ENCODE measurements around the gene UCN2. TPM values are rescaled to one million over a fixed set of nuclear protein-coding genes. Genes with fewer than 3 reads are reported as not detected.

Gene UCN2
- total RNA-seq, 4 donors from 2014 or later = 1.5 TPM; not detected in 3

DNA sequence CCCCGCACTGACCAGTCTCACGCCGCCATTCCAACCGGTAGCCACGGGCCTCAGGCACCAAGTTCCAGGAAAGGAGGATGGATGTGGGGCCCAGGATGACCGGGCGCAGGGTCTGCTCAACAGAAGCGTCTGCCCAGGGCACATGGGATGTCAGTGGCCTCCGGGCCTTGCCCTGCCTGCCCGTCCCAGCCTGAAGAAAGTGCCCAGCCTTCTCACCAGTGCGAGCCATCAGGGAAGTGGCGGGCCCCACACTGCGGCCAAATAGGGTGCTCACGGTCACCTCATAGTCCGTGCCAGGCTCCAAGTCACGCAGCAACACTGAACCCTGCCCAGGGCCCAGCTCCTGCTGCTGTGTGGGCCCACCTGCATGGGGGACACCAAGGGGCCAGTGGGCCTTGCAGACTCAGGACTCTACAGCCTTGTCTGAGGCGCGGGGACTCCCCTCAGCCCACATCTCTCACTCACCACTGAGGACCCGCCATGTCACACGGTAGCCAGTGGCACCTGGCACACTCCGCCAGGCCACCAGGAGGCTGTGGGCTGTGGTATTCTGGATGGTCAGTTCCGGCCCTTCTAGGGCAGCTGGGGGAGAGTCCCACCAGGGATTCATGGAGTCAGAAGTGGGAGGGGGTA, 28.4 kb upstream of the UCN2 start:
- no peak for TF ChIP-seq EP300 (IDR thresholded peaks at IDR 0.05)
- TF ChIP-seq, protein P1, sequence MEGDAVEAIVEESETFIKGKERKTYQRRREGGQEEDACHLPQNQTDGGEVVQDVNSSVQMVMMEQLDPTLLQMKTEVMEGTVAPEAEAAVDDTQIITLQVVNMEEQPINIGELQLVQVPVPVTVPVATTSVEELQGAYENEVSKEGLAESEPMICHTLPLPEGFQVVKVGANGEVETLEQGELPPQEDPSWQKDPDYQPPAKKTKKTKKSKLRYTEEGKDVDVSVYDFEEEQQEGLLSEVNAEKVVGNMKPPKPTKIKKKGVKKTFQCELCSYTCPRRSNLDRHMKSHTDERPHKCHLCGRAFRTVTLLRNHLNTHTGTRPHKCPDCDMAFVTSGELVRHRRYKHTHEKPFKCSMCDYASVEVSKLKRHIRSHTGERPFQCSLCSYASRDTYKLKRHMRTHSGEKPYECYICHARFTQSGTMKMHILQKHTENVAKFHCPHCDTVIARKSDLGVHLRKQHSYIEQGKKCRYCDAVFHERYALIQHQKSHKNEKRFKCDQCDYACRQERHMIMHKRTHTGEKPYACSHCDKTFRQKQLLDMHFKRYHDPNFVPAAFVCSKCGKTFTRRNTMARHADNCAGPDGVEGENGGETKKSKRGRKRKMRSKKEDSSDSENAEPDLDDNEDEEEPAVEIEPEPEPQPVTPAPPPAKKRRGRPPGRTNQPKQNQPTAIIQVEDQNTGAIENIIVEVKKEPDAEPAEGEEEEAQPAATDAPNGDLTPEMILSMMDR (IDR thresholded peaks at IDR 0.05) = no peak
- no peak for TF ChIP-seq POLR2A (IDR thresholded peaks at IDR 0.05)
- 89 to 92% methylated on average over 18 to 20 of the region's 22 CpGs for WGBS, 2 donors
- H3K27ac ChIP-seq = no peak overlapping the region
- peaks cover 0 to 20% (median 11%) of the 10 kb centered on the region in 4 donors for H3K4me1 ChIP-seq
- peaks cover 0 to 13% of the 10 kb centered on the region in 2 donors for H3K27me3 ChIP-seq
- DNase-seq (ENCODE audit: low spot score in 2 of 2) = no peak
- H3K9me3 ChIP-seq = no peaks in the 10 kb centered on the region
- H3K36me3 ChIP-seq = peaks cover 0 to 16% (median 0%) of the 10 kb centered on the region in 3 donors
- H3K4me3 ChIP-seq = no peak overlapping the region

DNA sequence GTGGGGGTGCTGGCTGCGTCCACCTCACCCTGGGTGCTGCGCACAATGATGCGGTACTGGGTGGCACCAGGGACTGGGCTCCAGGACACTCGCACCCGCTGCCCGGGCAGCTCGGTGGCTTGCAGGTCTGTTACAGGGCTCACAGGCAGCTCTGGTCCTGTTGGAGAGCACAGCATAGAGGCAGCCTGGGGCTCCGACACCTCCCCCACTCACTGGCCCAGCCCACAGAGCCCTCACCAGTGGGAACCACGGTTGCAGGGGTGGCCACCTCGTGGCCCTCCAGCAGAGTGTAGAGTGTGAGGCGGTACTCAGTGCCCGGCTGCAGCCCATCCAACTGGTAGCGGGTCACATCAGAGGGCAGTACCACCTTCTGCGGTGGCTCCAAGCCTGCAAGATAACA, 27.9 kb upstream of the UCN2 start:
- no peaks in the 10 kb centered on the region for H3K9me3 ChIP-seq
- 96 to 100% methylated on average over 1 to 11 of the region's 14 CpGs for WGBS, 2 donors
- peaks cover 0 to 20% (median 11%) of the 10 kb centered on the region in 4 donors for H3K4me1 ChIP-seq
- H3K36me3 ChIP-seq = peaks cover 0 to 22% (median 0%) of the 10 kb centered on the region in 3 donors
- no peak for DNase-seq (ENCODE audit: low spot score in 2 of 2)
- peaks cover 0 to 13% of the 10 kb centered on the region in 2 donors for H3K27me3 ChIP-seq
- no peak overlapping the region for H3K4me3 ChIP-seq
- no peak for TF ChIP-seq EP300 (IDR thresholded peaks at IDR 0.05)
- no peak for TF ChIP-seq POLR2A (IDR thresholded peaks at IDR 0.05)
- TF ChIP-seq, protein P1 (IDR thresholded peaks at IDR 0.05) = no peak
- no peak overlapping the region for H3K27ac ChIP-seq

DNA sequence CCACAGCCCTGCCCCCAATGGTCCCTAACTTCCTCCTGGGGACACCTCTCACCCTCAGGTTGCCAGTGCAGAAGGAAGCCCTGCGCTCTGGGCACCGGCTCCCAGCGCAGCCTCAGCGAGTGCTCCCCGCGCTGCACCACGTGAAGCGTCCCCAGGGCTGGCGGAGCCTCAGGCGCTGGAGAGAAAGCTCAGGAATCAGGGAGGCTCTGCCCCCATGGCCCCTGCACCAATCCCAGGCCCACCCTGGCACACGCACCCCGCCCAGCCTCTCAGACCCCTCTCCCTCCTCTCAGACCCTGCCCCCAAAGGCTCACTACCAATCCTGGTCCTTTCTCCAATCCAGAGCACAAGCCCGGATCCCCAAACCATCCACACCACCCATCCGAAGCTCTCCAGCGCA, 24.6 kb upstream of the UCN2 start:
- Histone ChIP-seq H3K4me3 (no peak overlapping the region), H3K27me3 (peaks cover 0 to under 1% of the 10 kb centered on the region in 2 donors), H3K27ac (no peak overlapping the region), H3K9me3 (no peaks in the 10 kb centered on the region), H3K36me3 (peaks cover 0 to 27% (median 0%) of the 10 kb centered on the region in 3 donors), H3K4me1 (no peaks in the 10 kb centered on the region)
- no peak for TF ChIP-seq EP300 (IDR thresholded peaks at IDR 0.05)
- TF ChIP-seq, protein P1 (IDR thresholded peaks at IDR 0.05) = no peak
- TF ChIP-seq POLR2A (IDR thresholded peaks at IDR 0.05) = no peak
- 63 to 66% methylated on average over 12 to 15 of the region's 15 CpGs for WGBS, 2 donors
- no peak for DNase-seq (ENCODE audit: low spot score in 2 of 2)

DNA sequence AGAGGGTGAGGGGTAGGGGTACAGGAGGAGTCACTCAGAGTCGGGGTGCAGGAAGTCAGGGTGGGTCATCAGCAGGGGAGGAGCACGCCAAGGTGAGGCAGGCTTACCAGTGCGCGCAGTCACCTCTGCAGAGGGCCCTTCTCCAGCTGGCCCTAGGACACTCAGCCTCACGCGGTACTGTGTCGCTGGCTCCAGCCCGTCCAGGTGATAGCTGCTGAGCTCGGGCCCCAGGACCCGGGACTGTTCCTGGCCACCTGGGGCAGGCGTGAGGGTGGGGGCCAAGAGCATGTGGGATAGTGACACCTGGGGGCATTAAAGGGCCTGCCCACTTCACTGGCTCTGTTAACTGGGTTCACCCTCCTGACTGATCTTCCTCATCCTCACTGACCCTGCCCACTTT, 24.1 kb upstream of the UCN2 start:
- no peaks in the 10 kb centered on the region for H3K4me1 ChIP-seq
- H3K9me3 ChIP-seq = no peaks in the 10 kb centered on the region
- WGBS, 2 donors = 77 to 80% methylated on average over 9 to 11 of the region's 11 CpGs
- DNase-seq (ENCODE audit: low spot score in 2 of 2) = no peak
- H3K27me3 ChIP-seq = no peaks in the 10 kb centered on the region
- peaks cover 0 to 27% (median 0%) of the 10 kb centered on the region in 3 donors for H3K36me3 ChIP-seq
- TF ChIP-seq POLR2A (IDR thresholded peaks at IDR 0.05) = no peak
- TF ChIP-seq, protein P1 (IDR thresholded peaks at IDR 0.05) = no peak
- no peak for TF ChIP-seq EP300 (IDR thresholded peaks at IDR 0.05)
- no peak overlapping the region for H3K4me3 ChIP-seq
- no peak overlapping the region for H3K27ac ChIP-seq

DNA sequence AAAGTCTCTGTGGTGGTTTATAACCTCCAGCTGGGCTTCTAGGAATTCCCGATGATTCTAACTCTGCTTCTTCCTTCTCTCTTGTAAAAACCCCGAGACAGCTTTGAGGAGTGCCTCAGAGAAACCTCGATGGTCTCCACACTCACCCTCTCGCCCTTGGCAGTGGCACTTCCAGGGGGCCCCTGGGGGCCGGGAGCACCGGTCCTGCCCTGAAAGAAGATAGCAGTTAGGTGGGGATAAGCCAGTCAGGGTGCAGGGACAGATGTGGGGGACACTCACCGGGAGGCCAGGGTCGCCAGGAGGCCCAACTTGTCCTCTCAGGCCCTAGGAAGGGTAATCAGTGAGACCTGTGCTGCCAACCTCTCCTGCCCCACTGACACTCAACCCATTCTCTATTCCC, 21.8 kb upstream of the UCN2 start:
- no peak for DNase-seq (ENCODE audit: low spot score in 2 of 2)
- H3K27me3 ChIP-seq = no peaks in the 10 kb centered on the region
- H3K9me3 ChIP-seq = no peaks in the 10 kb centered on the region
- H3K36me3 ChIP-seq = peaks cover 0 to 34% (median 0%) of the 10 kb centered on the region in 3 donors
- H3K4me3 ChIP-seq = no peak overlapping the region
- H3K4me1 ChIP-seq = no peaks in the 10 kb centered on the region
- TF ChIP-seq EP300 (IDR thresholded peaks at IDR 0.05) (no peak), POLR2A (IDR thresholded peaks at IDR 0.05) (no peak)
- TF ChIP-seq, protein P1 (IDR thresholded peaks at IDR 0.05) = no peak
- H3K27ac ChIP-seq = no peak overlapping the region
- 84 to 86% methylated on average over 8 of the region's 8 CpGs for WGBS, 2 donors

Measured in tibial nerve (tissue), 4 donors.